Keratinocyte (primary cell): ENCODE measurements around the gene RPS27A.

Experiments
- CTCF ChIP-seq, 3 experiments: IDR thresholded peaks in 1 of 3; conservative IDR thresholded peaks in 1 of 3; optimal IDR thresholded peaks in 1 of 3; 2 replicates in 2 of 3; 3 replicates in 1 of 3; pipeline versions ENCODE3 to v1.5.1; 2011; ENCODE audit warnings: low read length in 3 of 3, mild to moderate bottlenecking in 3 of 3, moderate library complexity in 2 of 3, control low read depth in 1 of 3, inconsistent platforms in 1 of 3; ENCODE audit not compliant: insufficient read depth in 2 of 3; ENCODE audit errors: extremely low read depth in 1 of 3
- EZH2 ChIP-seq: IDR thresholded peaks from one replicate; pipeline ENCODE4 v1.6.1; 2012; ENCODE audit warnings: inconsistent platforms, mild to moderate bottlenecking, low read length, moderate library complexity

GRCh38 chr2:55213822-55214221, 18.7 kb upstream of the RPS27A start:
- no peak for TF ChIP-seq CTCF (optimal IDR thresholded peaks at IDR 0.05 in 1 of 3, IDR thresholded peaks at IDR 0.05 in 1 of 3, conservative IDR thresholded peaks at IDR 0.05 in 1 of 3; ENCODE audit: extremely low read depth in 1 of 3, insufficient read depth in 2 of 3, low read length in 3 of 3)
- TF ChIP-seq EZH2: no peak
